ENCODE data around the gene SDS.

SDS gene

DNA sequence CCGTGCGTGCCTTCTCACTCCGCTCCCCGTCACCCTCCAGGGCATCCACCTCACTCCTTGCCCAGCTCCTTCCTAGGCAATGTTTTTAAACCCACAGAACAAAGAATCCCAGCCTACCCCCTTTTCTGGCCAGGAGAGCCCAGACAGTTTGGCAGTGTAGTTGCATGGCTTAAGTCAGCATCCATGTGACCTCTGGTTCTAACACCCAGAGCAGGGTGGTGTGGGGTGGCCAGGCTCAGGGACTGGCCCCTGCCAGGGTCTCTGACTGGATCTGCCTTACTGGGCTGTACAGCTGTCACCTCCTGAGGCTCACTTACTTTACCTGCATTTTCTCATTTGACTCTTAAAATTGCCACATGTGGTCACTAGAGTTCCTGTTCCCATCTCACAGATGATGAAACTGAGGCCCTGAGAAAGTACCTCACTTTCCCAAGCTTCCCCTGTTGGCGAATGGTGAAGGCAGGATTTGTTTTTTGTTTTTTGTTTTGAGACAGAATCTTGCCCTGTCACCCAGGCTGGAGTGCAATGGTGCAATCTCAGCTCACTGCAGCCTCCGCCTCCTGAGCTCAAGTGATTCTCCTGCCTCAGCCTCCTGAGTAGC is 18.3 kb downstream of the SDS start:
- no peak overlapping the region for H3K27ac ChIP-seq
- no peak overlapping the region for H3K4me3 ChIP-seq

DNA sequence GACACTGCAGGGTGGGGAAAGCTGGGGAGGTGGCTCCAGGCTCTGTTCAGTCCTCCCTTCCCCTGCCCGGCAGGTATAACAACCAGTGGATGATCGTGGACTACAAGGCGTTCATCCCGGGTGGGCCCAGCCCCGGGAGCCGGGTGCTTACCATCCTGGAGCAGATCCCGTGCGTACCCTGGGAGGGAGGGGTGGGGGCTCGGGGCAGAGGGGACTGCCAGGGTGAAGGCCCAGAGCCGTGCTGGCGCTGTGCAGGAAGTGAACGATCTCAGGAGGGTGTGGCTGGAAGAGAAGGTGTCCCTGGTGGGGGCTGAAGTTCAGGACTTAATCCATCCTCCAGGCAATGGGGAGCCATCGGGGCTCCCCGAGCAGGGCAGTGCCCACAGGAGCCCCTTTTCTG is 18.9 kb downstream of the SDS start:
- no peak overlapping the region for H3K4me3 ChIP-seq
- H3K27ac ChIP-seq: no peak overlapping the region

GRCh38 chr12:113382206-113382605 is 21.5 kb downstream of the SDS start:
- H3K27ac ChIP-seq: no peak overlapping the region

DNA sequence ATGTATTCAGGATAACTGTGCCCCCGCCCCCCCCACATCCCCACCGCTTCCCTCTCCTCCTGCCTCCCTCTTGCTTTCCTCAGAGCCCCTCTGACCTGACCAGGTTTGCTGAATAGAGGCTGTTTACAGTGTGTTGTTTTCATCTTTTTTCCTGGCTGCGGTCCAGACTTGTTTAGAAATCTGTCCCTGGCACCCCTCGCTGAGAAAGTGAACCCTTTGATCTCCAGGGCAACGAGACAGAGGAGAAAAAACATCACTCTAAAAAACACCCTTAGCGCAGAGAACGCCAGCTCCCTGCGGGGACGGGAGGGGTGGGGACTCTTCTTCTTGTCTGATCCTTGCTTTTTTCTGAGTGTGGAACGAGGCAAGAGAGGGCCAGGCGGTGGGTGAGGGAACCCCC is 22.5 kb downstream of the SDS start:
- H3K4me3 ChIP-seq: no peak overlapping the region
- no peak overlapping the region for H3K27ac ChIP-seq

More at GRCh38 chr12:113382206-113382605, 21.5 kb downstream of the SDS start:
- H3K4me3 ChIP-seq: no peak overlapping the region

GRCh38 chr12:113378291-113378690 is 25.4 kb downstream of the SDS start:
- Histone ChIP-seq H3K27ac (no peak overlapping the region), H3K4me3 (no peak overlapping the region)

- no peak overlapping the region for H3K4me3 ChIP-seq
- H3K27ac ChIP-seq: no peak overlapping the region
These were observed 28.8 kb downstream of the SDS start for GRCh38 chr12:113374823-113375428.

DNA sequence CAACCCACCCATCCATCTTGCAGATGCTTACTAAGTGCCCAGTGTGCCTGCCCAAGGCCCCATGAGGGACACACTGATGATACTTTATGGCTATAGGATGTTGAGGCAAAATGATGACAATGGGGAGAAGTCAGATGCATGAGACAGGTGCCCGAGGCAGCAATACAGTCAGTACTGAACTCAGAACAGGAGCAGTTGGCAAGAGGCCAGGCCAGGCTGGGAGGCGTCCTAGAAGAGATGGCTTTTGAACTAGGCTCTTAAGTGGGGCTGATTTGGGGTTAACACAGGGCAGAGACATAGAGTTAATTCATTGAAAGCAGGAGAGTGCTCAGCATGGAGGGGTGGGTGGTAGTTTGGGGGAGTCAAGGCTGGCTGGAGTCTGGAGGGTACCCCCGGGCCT is 29.7 kb downstream of the SDS start:
- Histone ChIP-seq H3K27ac (no peak overlapping the region), H3K4me3 (no peak overlapping the region)

DNA sequence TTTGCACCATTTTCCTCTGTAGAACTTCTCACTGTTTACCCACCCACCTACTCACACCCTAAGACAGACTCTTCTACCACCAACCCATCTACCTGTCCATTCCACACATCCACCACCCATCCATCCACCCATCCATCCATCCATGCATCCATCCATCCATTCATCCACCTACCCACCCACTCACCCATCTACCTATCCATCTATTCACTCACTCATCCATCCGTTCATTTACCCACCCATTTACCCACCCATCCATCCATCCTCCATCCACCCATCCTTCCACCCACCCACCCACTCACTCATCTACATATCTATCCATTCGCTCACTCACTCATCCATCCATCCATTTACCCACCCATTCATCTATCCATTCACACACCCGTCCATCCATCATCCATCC is 30.2 kb downstream of the SDS start:
- Histone ChIP-seq H3K27ac (no peak overlapping the region), H3K4me3 (no peak overlapping the region)

GRCh38 chr12:113372371-113372770 is 31.3 kb downstream of the SDS start:
- H3K27ac ChIP-seq: no peak overlapping the region

DNA sequence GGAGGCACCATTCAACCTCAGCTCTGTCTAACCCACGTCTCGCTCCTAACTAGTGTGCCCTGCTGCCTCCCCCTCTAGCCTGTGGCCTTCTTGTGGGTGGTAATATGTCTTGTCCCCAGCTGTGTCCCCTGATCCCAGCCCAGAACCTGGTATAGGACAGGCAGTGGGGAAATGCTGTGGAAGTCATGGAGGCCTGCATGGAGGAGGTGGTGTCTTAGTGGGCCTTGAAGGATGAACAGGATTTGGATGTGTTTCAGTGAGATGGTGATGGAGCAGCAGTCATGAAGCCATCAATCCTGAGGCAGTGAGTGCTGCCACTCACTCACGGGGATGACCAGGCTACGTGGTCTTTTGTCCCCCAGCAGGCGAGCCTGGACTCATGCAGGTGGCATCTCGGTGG is 31.9 kb downstream of the SDS start:
- Histone ChIP-seq H3K4me3 (no peak overlapping the region), H3K27ac (no peak overlapping the region)

More at GRCh38 chr12:113372371-113372770, 31.3 kb downstream of the SDS start:
- no peak overlapping the region for H3K4me3 ChIP-seq

DNA sequence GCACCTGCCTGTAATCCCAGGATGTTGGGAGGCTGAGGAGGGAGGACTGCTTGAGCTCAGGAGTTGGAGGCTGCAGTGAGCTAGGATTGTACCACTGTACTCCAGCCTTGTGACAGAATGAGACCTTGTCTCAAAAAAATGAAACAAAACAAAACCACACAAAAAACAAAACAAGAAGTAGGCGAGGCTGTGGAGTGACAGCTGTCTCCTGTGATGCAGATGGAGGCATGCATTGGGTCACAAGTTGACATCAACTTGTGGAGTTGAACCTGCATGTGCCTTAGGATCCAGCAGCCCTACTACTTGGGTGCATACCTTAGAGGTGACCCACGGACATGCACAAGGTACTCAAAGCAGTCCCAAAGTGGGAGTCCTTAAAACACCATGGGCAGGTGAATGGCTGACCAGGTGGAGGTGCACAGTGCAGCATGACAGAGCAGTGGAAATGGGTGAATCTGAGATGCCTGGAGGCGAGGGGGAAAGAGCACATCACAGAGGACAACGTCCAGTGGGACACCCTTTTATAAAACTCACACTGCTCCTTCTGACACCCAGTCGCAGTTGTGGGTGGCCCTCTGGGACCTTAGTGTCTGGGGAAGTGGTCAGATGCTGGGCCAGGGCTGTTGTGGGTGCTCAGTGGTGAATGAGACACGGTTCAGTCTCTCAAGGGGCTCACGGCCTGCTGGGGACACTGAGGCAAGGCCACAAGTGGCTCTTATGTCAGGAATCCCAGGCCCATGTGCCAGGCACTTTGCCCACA is 32.6 kb downstream of the SDS start:
- Histone ChIP-seq H3K4me3 (no peak overlapping the region), H3K27ac (no peak overlapping the region)

DNA sequence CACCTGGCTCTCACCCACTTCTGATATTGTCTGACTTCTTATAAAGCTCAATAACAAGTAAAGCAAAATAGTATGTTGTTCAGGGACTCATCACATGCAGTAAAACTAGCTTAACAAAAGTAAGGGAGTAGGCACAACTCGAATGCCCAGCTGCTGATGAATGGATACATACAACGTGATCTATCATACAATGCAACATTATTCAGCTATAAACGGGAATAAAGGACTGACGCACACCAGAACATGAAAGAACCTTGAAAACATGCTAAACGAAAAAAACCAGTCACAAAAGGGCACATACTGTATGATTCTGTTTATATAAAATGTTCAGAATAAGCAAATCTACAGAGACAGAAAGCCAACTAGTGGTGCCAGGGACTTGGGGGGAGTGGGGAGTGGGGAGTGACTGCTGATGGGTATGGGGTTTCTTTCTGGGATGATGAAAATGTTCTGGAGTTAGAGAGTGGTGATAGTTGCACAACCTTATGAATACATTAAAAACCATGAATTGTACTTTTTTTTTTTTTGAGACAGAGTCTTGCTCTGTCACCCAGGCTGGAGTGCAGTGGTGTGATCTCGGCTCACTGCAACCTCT is 34.2 kb downstream of the SDS start:
- Histone ChIP-seq H3K4me3 (no peak overlapping the region), H3K27ac (no peak overlapping the region)

GRCh38 chr12:113368331-113368730 is 35.4 kb downstream of the SDS start:
- Histone ChIP-seq H3K27ac (no peak overlapping the region), H3K4me3 (no peak overlapping the region)

GRCh38 chr12:113366827-113367226 is 36.9 kb downstream of the SDS start:
- H3K4me3 ChIP-seq: no peak overlapping the region
- H3K27ac ChIP-seq: no peak overlapping the region

- no peak overlapping the region for H3K27ac ChIP-seq
- no peak overlapping the region for H3K4me3 ChIP-seq
These were observed 37.9 kb downstream of the SDS start for GRCh38 chr12:113365639-113366395.

DNA sequence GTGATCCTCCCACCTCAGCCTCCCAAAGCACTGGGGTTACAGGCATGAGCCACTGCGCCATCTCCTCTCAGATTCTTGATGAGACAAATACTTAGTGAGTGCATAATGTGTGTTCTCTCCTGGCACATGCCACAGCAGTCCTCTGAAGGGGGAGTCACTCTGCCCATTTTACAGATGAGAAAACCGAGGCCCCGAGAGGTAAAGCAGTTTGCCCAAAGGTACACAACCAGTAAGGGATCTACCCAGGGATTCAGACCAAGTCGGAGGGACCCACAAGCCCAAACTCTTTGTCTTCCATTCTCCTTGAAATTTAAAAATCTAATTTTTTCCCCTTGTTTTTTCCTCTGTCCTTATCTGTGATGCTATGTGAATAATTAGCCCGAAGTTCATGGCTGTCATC is 39.0 kb downstream of the SDS start:
- Histone ChIP-seq H3K27ac (no peak overlapping the region), H3K4me3 (no peak overlapping the region)

GRCh38 chr12:113361574-113362370 is 41.9 kb downstream of the SDS start:
- Histone ChIP-seq H3K27ac (no peak overlapping the region), H3K4me3 (no peak overlapping the region)

- Histone ChIP-seq H3K27ac (peak overlapping the region in 8 of 21 experiments; percentile 6 to 90 (median 84)), H3K4me3 (peak overlapping the region in 2 of 7 experiments; percentile 83 to 94)
These were observed 43.5 kb downstream of the SDS start for GRCh38 chr12:113359939-113360748.

All from skin epidermis (tissue), 12 donors.